GM12864 (cell line): ENCODE results near the gene ARFGAP3.

Source experiments
- DNase-seq: peaks from one replicate; pipeline ENCODE4 v3.0.0-alpha.2; 2011; ENCODE audit warnings: low read depth
- H3K4me3 ChIP-seq: 2 replicates; pipeline ENCODE4 v1.5.1; 2011; ENCODE audit warnings: mild to moderate bottlenecking, low read depth, low read length, control low read depth
- TF ChIP-seq, protein P1 (sequence below): IDR thresholded peaks from 2 replicates; pipeline ENCODE4 v1.5.1; 2011; ENCODE audit warnings: low read depth, mild to moderate bottlenecking, moderate library complexity, low read length, control low read depth, inconsistent platforms; ENCODE audit errors: missing control alignments

The ARFGAP3 gene

DNA sequence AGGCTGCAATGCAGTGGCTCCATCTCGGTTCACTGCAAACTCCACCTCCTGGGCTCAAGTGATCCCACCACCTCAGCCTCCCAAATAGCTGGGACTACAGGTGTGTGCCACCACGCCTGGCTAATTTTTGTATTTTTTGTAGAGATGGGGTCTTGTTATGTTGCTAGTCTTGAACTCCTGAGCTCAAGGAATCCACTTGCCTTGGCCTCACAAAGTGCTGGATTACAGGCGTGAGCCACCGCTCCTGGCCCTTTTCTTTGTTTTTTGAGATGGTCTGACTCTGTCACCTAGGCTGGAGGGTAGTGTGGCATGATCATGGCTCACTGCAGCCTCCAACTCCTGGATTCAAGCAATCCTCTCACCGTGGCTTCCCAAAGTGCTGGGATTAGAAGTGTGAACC is 21.0 kb downstream of the ARFGAP3 start:
- no peak overlapping the region for H3K4me3 ChIP-seq
- TF ChIP-seq, protein P1, sequence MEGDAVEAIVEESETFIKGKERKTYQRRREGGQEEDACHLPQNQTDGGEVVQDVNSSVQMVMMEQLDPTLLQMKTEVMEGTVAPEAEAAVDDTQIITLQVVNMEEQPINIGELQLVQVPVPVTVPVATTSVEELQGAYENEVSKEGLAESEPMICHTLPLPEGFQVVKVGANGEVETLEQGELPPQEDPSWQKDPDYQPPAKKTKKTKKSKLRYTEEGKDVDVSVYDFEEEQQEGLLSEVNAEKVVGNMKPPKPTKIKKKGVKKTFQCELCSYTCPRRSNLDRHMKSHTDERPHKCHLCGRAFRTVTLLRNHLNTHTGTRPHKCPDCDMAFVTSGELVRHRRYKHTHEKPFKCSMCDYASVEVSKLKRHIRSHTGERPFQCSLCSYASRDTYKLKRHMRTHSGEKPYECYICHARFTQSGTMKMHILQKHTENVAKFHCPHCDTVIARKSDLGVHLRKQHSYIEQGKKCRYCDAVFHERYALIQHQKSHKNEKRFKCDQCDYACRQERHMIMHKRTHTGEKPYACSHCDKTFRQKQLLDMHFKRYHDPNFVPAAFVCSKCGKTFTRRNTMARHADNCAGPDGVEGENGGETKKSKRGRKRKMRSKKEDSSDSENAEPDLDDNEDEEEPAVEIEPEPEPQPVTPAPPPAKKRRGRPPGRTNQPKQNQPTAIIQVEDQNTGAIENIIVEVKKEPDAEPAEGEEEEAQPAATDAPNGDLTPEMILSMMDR, result no peak
- no peak for DNase-seq

DNA sequence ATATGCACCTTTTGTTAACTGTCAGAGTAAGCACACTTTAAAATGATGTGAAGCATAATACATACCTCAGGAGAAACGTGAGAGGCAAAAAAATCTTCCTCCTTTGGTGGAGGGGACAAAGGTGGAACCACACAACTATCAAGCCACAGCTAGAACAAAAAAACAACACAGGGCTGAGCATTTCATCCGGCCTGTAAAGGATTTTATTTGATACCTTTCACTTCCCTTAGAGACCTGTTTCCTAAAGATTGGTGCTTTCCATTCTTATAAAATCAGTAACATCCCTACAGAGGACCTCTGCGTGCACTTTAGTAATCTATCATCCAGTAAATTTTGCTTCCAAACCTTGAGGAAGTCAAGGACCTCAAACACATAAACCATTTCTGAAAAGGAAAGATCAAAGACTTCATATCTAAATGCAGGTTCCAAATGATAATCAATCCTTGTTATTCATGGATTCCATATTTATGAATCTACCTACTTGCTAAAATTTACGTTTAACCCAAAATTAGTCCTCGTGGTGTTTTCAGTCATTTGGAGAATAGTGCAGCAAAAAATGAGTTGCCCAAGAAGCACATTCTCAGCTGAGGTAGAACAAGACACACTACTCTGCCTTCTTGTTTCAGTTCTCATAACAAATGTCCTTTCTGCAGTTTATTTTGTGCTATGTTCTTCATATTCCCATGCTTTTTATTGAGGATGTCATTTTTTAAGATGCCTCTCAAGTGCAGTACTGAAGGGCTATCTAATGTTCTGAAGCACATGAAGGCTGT is 22.7 kb downstream of the ARFGAP3 start:
- TF ChIP-seq, protein P1, result no peak
- no peak overlapping the region for H3K4me3 ChIP-seq
- no peak for DNase-seq

DNA sequence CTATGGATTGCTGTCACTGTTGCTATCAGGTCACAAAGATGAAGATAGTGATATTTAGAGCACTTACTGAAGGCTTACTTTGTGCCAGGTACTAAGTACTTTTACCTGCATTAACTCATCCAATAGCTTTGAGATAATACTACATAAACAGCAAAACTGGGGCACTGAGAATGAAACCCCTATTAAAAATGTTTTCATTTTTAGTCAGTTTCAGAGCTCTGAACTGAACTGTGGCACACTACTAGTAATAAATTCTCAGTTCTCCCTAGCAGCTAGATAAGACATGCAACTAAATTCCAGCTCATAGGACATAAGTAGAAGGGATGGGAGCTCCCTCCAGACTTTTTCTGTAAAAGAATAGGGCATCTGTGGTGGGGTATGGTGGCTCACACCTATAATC is 24.0 kb downstream of the ARFGAP3 start:
- no peak overlapping the region for H3K4me3 ChIP-seq
- no peak for DNase-seq
- TF ChIP-seq, protein P1, result no peak

DNA sequence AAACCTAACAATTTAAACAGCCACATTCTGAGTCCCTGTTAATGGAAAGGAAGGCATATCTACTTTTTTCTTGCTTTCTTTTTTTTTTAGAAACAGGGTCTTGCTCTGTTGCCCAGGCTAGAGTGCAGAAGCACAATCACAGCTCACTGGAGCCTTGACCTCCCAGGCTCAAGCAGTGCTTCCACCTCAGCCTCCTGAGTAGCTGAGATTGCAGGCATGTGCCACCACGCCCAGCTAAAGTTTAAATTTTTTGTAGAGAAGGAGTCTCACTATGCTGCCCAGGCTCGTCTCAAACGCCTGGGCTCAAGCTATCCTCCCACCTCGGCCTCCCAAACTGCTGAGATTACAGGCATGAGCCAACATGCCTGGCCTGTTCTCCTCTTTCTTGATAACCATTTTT is 25.4 kb downstream of the ARFGAP3 start:
- DNase-seq, result no peak
- H3K4me3 ChIP-seq, result no peak overlapping the region
- TF ChIP-seq, protein P1, result no peak

DNA sequence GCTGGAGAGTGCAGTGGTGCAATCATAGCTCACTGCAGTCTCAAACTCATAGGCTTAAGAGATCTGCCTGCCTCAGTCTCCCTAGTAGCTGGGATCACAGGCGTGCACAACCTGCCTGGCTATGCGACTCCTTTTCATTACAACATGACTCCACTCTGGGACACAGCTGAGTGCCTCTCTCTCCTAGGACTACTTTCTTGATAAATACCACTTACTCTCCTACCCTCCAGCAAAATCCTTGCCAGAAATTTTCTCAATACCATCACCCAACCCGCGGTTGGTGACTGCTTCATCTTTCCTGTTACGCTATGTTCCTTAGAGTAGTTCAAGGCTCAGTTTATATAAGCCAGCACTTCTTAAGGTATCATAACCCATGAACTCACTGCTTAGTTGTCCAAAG is 26.9 kb downstream of the ARFGAP3 start:
- no peak overlapping the region for H3K4me3 ChIP-seq
- TF ChIP-seq, protein P1, result no peak
- no peak for DNase-seq

DNA sequence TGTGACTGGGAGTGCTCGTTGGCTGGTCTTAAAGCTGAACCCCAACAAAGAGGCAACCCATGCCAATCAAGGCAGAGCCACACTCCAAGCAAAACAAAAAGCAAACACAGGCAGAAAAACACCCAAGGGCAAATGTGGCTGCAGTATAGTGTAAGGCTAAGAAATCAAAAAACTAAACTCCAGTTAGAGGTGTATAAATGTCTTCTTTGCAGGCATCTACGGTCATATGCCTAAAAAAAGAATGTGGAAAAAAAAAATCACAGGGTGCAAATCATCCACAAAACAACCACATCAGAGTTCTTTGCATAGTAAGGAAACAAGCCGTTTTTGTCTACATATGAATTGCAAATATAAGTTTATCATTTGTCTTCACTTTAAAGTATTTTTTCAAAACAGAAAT is 27.8 kb downstream of the ARFGAP3 start:
- no peak for DNase-seq
- TF ChIP-seq, protein P1, result no peak
- H3K4me3 ChIP-seq, result no peak overlapping the region

DNA sequence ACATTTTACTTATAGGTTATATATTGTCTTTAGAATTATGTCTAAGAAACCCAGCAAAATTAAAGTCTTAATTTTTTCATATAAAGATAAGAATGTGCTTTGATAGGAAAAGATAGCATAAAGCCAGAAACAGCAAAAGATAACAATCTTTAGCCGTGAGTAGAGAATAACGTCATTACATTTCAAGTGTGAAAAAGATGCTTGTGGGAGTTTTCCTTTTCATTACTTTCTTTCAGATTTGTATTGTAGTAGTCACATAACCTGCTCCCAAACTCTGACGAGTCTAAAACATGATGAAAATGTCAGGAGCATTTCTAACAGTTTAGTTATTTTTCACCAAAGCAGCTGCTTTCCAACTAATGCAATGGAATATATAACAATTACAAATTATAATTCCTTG is 31.3 kb downstream of the ARFGAP3 start:
- H3K4me3 ChIP-seq, result no peak overlapping the region
- TF ChIP-seq, protein P1, result no peak
- DNase-seq, result no peak
